Left lung (tissue), 10 donors: ENCODE data around the gene FSHR. TPM values are rescaled to one million over a fixed set of nuclear protein-coding genes. Genes with fewer than 3 reads are reported as not detected.

ENCODE experiments used
- ATAC-seq: fragments of 200-7000 bp; cut with Tn5 transposase; one replicate; pipeline ENCODE4 v1.9.1; 2020; ENCODE audit warnings: moderate library complexity
- DNase-seq, 4 donors: peaks; one replicate each; pipeline ENCODE4 v3.0.0-alpha.2; 2013 to 2020
- H3K27ac ChIP-seq, 2 donors: fragments of 200-600 bp; sonication (generic) in 1 of 2; one replicate each; pipeline versions ENCODE4 v1.5.0 to v1.8.0; 2020 to 2021
- H3K27me3 ChIP-seq, 2 donors: fragments of 200-600 bp; sonication (generic) in 1 of 2; one replicate each; pipeline versions ENCODE4 v1.5.0 to v1.8.0; 2020 to 2021
- H3K36me3 ChIP-seq, 2 donors: fragments of 200-600 bp; sonication (generic) in 1 of 2; one replicate each; pipeline versions ENCODE4 v1.5.0 to v1.8.0; 2020 to 2021
- H3K4me1 ChIP-seq, 2 donors: fragments of 200-600 bp; one replicate each; pipeline ENCODE4 v1.8.0; 2021
- H3K4me3 ChIP-seq, 2 donors: fragments of 200-600 bp; sonication (generic) in 1 of 2; one replicate each; pipeline versions ENCODE4 v1.5.0 to v1.8.0; 2020 to 2021; ENCODE audit warnings: mild to moderate bottlenecking in 1 of 2
- H3K9me3 ChIP-seq, 2 donors: fragments of 200-600 bp; sonication (generic) in 1 of 2; one replicate each; pipeline versions ENCODE4 v1.5.0 to v1.8.0; 2020 to 2021
- intact Hi-C, 2 donors: fragments of 100-400 bp; cut with DNase I; formaldehyde crosslinking; loops; one replicate each; pipeline versions ENCODE4 v1.11.2 to v1.14.2; 2022
- polyA plus RNA-seq, 6 donors: library from polyadenylated mRNA; unstranded; fragments of 120-200 nt; gene quantifications; one replicate each; pipeline ENCODE4 v1.2.1, GENCODE V29; 2013; ENCODE audit not compliant: insufficient read length in 6 of 6
- total RNA-seq, 2 donors: library from RNA; stranded (reverse); fragmentation: NEBNext Ultra II Directional; extraction: Animal tissue kit (Norgen Biotek cat#: 25700); gene quantifications; one replicate each; pipeline ENCODE4 v1.2.1, GENCODE V29; 2021
- TF ChIP-seq, protein P1 (sequence below), 2 donors: fragments of 200-600 bp; sonication (generic) in 1 of 2; IDR thresholded peaks; one replicate each; pipeline versions ENCODE4 v1.5.0 to v1.8.0; 2021; ENCODE audit warnings: antibody characterized with exemption in 2 of 2
- donor health status: DM: no; HTN: yes; CAD: no.
- donor health status: DM: no; HTN: no; CAD: no.

The FSHR gene
- total and polyA plus RNA-seq, 8 donors, result 0.36 TPM; not detected in 7

DNA sequence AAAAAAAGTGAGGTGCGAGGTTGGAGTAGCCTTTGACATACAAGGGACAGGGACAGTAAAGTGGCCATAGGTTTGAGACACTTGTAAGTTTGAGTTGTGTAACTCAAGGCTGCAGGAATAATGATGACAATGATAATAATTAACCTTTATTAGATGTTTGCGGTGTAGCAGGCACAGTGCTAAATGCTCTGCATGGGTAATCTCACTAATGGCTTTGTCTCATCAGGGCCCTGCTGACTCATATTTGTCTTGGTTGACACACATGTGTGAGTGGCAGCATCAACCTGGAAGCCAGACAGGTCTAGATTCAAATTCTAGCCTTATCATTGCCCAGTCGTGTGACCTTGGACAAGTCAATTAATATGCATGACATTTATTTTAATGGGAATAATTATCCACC, 126.2 kb downstream of the FSHR start:
- Histone ChIP-seq H3K9me3 (no peaks in the 10 kb centered on the region), H3K4me1 (no peaks in the 10 kb centered on the region), H3K4me3 (no peak overlapping the region), H3K27me3 (no peaks in the 10 kb centered on the region), H3K36me3 (no peaks in the 10 kb centered on the region), H3K27ac (no peak overlapping the region)
- TF ChIP-seq, protein P1, sequence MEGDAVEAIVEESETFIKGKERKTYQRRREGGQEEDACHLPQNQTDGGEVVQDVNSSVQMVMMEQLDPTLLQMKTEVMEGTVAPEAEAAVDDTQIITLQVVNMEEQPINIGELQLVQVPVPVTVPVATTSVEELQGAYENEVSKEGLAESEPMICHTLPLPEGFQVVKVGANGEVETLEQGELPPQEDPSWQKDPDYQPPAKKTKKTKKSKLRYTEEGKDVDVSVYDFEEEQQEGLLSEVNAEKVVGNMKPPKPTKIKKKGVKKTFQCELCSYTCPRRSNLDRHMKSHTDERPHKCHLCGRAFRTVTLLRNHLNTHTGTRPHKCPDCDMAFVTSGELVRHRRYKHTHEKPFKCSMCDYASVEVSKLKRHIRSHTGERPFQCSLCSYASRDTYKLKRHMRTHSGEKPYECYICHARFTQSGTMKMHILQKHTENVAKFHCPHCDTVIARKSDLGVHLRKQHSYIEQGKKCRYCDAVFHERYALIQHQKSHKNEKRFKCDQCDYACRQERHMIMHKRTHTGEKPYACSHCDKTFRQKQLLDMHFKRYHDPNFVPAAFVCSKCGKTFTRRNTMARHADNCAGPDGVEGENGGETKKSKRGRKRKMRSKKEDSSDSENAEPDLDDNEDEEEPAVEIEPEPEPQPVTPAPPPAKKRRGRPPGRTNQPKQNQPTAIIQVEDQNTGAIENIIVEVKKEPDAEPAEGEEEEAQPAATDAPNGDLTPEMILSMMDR (IDR thresholded peaks at IDR 0.05), result no peak
- DNase-seq, result no peak
- ATAC-seq, result no peak
- intact Hi-C loops, result no loop called here

DNA sequence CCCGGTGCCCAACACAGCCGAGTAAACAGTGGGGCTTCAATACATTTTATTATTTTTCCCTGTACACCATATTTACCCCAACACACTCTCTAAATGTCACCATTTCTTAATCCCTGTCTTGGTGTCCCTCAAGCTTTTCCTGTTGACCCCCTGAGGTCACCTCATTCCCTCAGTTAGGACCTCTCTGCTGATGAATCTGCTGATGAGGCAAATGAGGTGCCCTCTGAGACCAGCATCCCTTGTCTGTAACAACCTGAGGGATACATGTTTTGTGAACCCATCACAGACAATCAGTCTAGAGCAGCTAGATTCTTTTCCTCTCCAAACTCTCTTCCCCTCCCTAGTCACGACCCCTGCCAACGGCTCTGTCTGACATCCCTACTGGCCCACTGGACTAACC, 127.6 kb downstream of the FSHR start:
- TF ChIP-seq, protein P1 (IDR thresholded peaks at IDR 0.05), result no peak
- no peak overlapping the region for H3K27ac ChIP-seq
- no peaks in the 10 kb centered on the region for H3K27me3 ChIP-seq
- H3K4me1 ChIP-seq, result no peaks in the 10 kb centered on the region
- intact Hi-C loops, result no loop called here
- no peak overlapping the region for H3K4me3 ChIP-seq
- H3K36me3 ChIP-seq, result no peaks in the 10 kb centered on the region
- H3K9me3 ChIP-seq, result no peaks in the 10 kb centered on the region
- DNase-seq (no peak), ATAC-seq (no peak)

DNA sequence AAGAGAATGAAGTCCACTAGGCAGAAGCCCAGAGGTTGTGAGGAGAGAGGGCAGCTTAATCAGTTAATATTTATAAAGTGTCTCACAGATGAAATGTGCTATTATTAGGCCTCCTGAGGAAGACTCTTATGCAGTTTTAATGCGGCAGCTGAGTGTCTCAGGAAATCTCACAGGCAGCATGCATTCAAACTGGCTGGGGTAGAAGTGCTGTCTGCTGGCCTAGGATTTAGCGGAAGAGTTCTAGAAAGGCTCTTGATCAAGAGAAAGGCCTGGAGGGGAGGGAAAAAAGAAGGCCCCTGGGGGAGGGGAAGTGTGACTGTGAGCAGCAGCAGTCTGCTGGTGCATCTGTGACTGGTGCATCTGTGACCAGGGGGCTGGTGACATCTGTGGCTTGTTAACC, 133.0 kb downstream of the FSHR start:
- no peaks in the 10 kb centered on the region for H3K4me1 ChIP-seq
- no peak overlapping the region for H3K27ac ChIP-seq
- H3K9me3 ChIP-seq, result no peaks in the 10 kb centered on the region
- no peak overlapping the region for H3K4me3 ChIP-seq
- no peaks in the 10 kb centered on the region for H3K27me3 ChIP-seq
- no peaks in the 10 kb centered on the region for H3K36me3 ChIP-seq
- intact Hi-C loops, result no loop called here
- no peak for ATAC-seq
- TF ChIP-seq, protein P1 (IDR thresholded peaks at IDR 0.05), result no peak
- peak in 1 of 4 donors; percentile 10 for DNase-seq

DNA sequence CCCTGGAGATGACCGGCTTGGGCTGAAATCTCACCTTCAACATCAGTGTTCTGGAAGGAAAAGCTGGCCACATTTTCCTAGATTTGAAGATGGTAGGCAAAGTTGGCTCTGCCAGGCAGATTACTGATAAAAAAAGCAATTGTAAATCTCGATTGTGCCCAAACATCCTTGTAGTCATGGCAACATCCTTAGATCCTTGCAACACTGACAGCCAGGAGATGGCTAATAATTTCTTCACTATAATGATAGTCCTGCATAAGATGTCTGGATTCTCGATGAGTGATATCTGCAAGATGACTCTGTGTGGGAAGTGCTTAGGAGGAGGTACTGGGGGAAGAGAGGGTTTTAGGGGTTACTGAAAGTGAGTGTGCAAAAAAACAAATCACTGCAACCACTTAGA, 149.1 kb downstream of the FSHR start:
- TF ChIP-seq, protein P1 (IDR thresholded peaks at IDR 0.05), result no peak
- Histone ChIP-seq H3K36me3 (no peaks in the 10 kb centered on the region), H3K27me3 (no peaks in the 10 kb centered on the region), H3K4me1 (peaks cover 0 to under 1% of the 10 kb centered on the region in 2 donors), H3K9me3 (no peaks in the 10 kb centered on the region), H3K4me3 (no peak overlapping the region), H3K27ac (no peak overlapping the region)
- no peak for DNase-seq
- intact Hi-C loops, result no loop called here
- no peak for ATAC-seq

DNA sequence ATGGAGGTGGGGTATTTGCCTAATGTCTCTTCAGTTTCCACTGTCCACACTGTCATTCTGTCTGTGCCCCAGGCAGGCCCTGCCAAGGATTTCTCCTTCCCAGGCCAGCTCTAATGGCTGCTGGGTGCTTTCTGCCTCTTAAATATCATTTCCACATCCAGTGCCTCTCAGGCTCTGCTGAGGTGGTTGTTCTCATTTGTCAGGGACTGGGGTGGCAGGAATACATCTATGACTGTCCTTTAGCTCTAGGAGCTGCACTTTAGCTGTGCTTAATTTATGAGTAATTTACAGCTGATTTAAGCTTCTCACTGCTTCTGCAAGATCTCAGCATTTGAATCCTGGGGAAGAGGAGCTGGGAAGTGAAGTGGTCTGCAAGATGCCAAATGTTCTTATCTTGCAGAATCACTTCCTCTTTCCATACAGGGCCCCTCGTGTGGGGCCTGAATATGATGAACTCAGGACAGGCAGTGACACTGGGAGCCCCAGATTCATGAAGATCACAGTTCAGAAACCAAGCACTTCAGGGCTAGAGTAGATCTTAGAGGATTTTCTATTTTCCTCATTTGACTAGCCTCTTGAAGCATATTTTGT, 150.2 kb downstream of the FSHR start:
- Histone ChIP-seq H3K27me3 (no peaks in the 10 kb centered on the region), H3K27ac (no peak overlapping the region), H3K4me1 (peaks cover 0 to 5% of the 10 kb centered on the region in 2 donors), H3K9me3 (no peaks in the 10 kb centered on the region), H3K4me3 (no peak overlapping the region), H3K36me3 (no peaks in the 10 kb centered on the region)
- DNase-seq (no peak), ATAC-seq (no peak)
- intact Hi-C loops, result no loop called here
- TF ChIP-seq, protein P1 (IDR thresholded peaks at IDR 0.05), result no peak
